ENCODE data around the gene EPS8L3.

EPS8L3 gene

GRCh38 chr1:109750241-109750882 is 13.4 kb downstream of the EPS8L3 start:
- TF ChIP-seq POLR2AphosphoS5 (IDR thresholded peaks at IDR 0.05; ENCODE audit: low read depth, low read length) (no peak), TAF1 (IDR thresholded peaks at IDR 0.05; ENCODE audit: borderline replicate concordance, insufficient read depth, low read length) (no peak)

- TF ChIP-seq POLR2AphosphoS5 (IDR thresholded peaks at IDR 0.05; ENCODE audit: low read depth, low read length) (no peak), SIN3A (IDR thresholded peaks at IDR 0.05; ENCODE audit: borderline replicate concordance, insufficient read depth, low read length) (no peak), REST (IDR thresholded peaks at IDR 0.05; ENCODE audit: insufficient read depth in 1 of 2, low read depth in 2 of 2, low read length in 2 of 2) (no peak), TAF1 (IDR thresholded peaks at IDR 0.05; ENCODE audit: borderline replicate concordance, insufficient read depth, low read length) (no peak), FOXP2 (optimal IDR thresholded peaks at IDR 0.05; ENCODE audit: borderline replicate concordance, extremely low read depth, extremely low read length, insufficient read depth) (no peak)
These were observed 14.5 kb downstream of the EPS8L3 start for GRCh38 chr1:109749221-109749620.

- TF ChIP-seq POLR2AphosphoS5 (IDR thresholded peaks at IDR 0.05; ENCODE audit: low read depth, low read length) (no peak), REST (IDR thresholded peaks at IDR 0.05; ENCODE audit: insufficient read depth in 1 of 2, low read depth in 2 of 2, low read length in 2 of 2) (no peak), SIN3A (IDR thresholded peaks at IDR 0.05; ENCODE audit: borderline replicate concordance, insufficient read depth, low read length) (no peak), FOXP2 (optimal IDR thresholded peaks at IDR 0.05; ENCODE audit: borderline replicate concordance, extremely low read depth, extremely low read length, insufficient read depth) (no peak), TAF1 (IDR thresholded peaks at IDR 0.05; ENCODE audit: borderline replicate concordance, insufficient read depth, low read length) (no peak)
These were observed 22.9 kb downstream of the EPS8L3 start, which contains the start of gene GSTM3 for GRCh38 chr1:109740615-109741373. GSTM3 (minus strand) TSS chr1:109741038; CDS start chr1:109740287, 751 bp downstream.

GRCh38 chr1:109739738-109740614 is 23.7 kb downstream of the EPS8L3 start:
- no peak for TF ChIP-seq REST (IDR thresholded peaks at IDR 0.05; ENCODE audit: insufficient read depth in 1 of 2, low read depth in 2 of 2, low read length in 2 of 2)
- no peak for TF ChIP-seq POLR2AphosphoS5 (IDR thresholded peaks at IDR 0.05; ENCODE audit: low read depth, low read length)
- no peak for TF ChIP-seq TAF1 (IDR thresholded peaks at IDR 0.05; ENCODE audit: borderline replicate concordance, insufficient read depth, low read length)
- no peak for TF ChIP-seq FOXP2 (optimal IDR thresholded peaks at IDR 0.05; ENCODE audit: borderline replicate concordance, extremely low read depth, extremely low read length, insufficient read depth)
- TF ChIP-seq SIN3A (IDR thresholded peaks at IDR 0.05; ENCODE audit: borderline replicate concordance, insufficient read depth, low read length), result no peak

- TF ChIP-seq REST (IDR thresholded peaks at IDR 0.05; ENCODE audit: insufficient read depth in 1 of 2, low read depth in 2 of 2, low read length in 2 of 2), result no peak
These were observed 30.4 kb downstream of the EPS8L3 start for GRCh38 chr1:109733236-109733870.

Measured in PFSK-1 (cell line).